B cell (primary cell): Measurements from ENCODE around the gene PFKFB3. TPM values are rescaled to one million over a fixed set of nuclear protein-coding genes. Genes with fewer than 3 reads are reported as not detected.

ENCODE experiments used
- ATAC-seq: fragments of 200-7000 bp; cut with Tn5 transposase; one replicate; pipeline ENCODE4 v1.10.0; 2021; ENCODE audit warnings: low read depth, mild to moderate bottlenecking, moderate number of reproducible peaks, moderate library complexity
- CTCF ChIA-PET: fragments of 350-600 bp; sonication (Branson Sonifier 250); formaldehyde crosslinking; loops from one replicate; lab custom pipeline; 2021; ENCODE audit warnings: antibody characterized with exemption, inconsistent platforms; lab: Charles Lee
- POLR2A ChIA-PET: fragments of 350-600 bp; sonication (Branson Sonifier 250); formaldehyde crosslinking; loops from one replicate; lab custom pipeline; 2021; ENCODE audit warnings: antibody characterized with exemption; lab: Charles Lee
- DNase-seq: peaks from one replicate; pipeline ENCODE4 v3.0.0; 2013
- H2AFZ ChIP-seq: 2 replicates; pipeline ENCODE4 v1.6.1; 2012; ENCODE audit warnings: mild to moderate bottlenecking, low read depth, low read length; ENCODE audit not compliant: insufficient read depth, poor library complexity, severe bottlenecking
- H3K27ac ChIP-seq, 2 donors: 1 replicate in 1 of 2; 2 replicates in 1 of 2; pipeline ENCODE4 v1.5.1; 2012 to 2013; ENCODE audit warnings: low read length in 2 of 2, mild to moderate bottlenecking in 2 of 2, moderate library complexity in 1 of 2
- H3K27me3 ChIP-seq, 4 experiments: fragments of 200-600 bp in 1 of 4; sonication (generic) in 1 of 4; replicated peaks in 1 of 4; 1 replicate in 2 of 4; 2 replicates in 2 of 4; pipeline versions ENCODE4 v1.6.1 to v1.7.0; 2013 to 2016; ENCODE audit warnings: low read length in 3 of 4, mild to moderate bottlenecking in 2 of 4, mixed read lengths in 1 of 4, moderate library complexity in 1 of 4; ENCODE audit not compliant: insufficient read depth in 4 of 4, control insufficient read depth in 3 of 4; ENCODE audit errors: control extremely low read depth in 1 of 4
- H3K36me3 ChIP-seq, 2 experiments: replicated peaks in 1 of 2; 1 replicate in 1 of 2; 2 replicates in 1 of 2; pipeline versions ENCODE4 v1.6.1 to v1.7.1; 2013; ENCODE audit warnings: low read length in 1 of 2; ENCODE audit not compliant: insufficient read depth in 2 of 2, control insufficient read depth in 1 of 2; ENCODE audit errors: control extremely low read depth in 1 of 2, extremely low read depth in 1 of 2
- H3K4me1 ChIP-seq, 2 donors: fragments of 200-600 bp in 1 of 2; sonication (generic) in 1 of 2; 1 replicate in 1 of 2; 2 replicates in 1 of 2; pipeline versions ENCODE4 v1.5.1 to v1.6.1; 2013 to 2017; ENCODE audit warnings: low read length in 2 of 2; ENCODE audit not compliant: control insufficient read depth in 2 of 2, insufficient read depth in 2 of 2
- H3K4me2 ChIP-seq: replicated peaks from 2 replicates; pipeline ENCODE3; 2012; ENCODE audit warnings: mild to moderate bottlenecking, low read depth, low read length; ENCODE audit not compliant: poor library complexity, severe bottlenecking
- H3K4me3 ChIP-seq, 5 experiments: fragments of 200-600 bp in 1 of 5; sonication (generic) in 1 of 5; 1 replicate in 3 of 5; 2 replicates in 2 of 5; pipeline versions ENCODE4 v1.5.1 to v1.7.0; 2011 to 2016; ENCODE audit warnings: low read length in 4 of 5, mild to moderate bottlenecking in 4 of 5, low read depth in 2 of 5, control low read depth in 1 of 5, moderate library complexity in 1 of 5; ENCODE audit not compliant: insufficient read depth in 1 of 5; ENCODE audit errors: control extremely low read depth in 1 of 5, extremely low read depth in 1 of 5
- H3K79me2 ChIP-seq: fragments of 200-600 bp; sonication (generic); one replicate; pipeline ENCODE4 v1.6.0; 2016; ENCODE audit warnings: low read length; ENCODE audit not compliant: control insufficient read depth, insufficient read depth
- H3K9ac ChIP-seq: fragments of 200-600 bp; sonication (generic); 2 replicates; pipeline ENCODE4 v1.6.1; 2017; ENCODE audit warnings: mild to moderate bottlenecking, low read length, moderate library complexity
- H3K9me3 ChIP-seq, 3 donors: one replicate each; pipeline versions ENCODE4 v1.6.1 to v1.7.1; 2013; ENCODE audit warnings: low read length in 2 of 3; ENCODE audit not compliant: control insufficient read depth in 2 of 3, insufficient read depth in 1 of 3; ENCODE audit errors: control extremely low read depth in 1 of 3
- H4K20me1 ChIP-seq: 2 replicates; pipeline ENCODE4 v1.6.0; 2012; ENCODE audit warnings: mild to moderate bottlenecking, low read length; ENCODE audit not compliant: insufficient read depth, control insufficient read depth, poor library complexity, severe bottlenecking
- H3K27ac Mint-ChIP-seq: one replicate; pipeline ENCODE4 v1.8.0; 2021; ENCODE audit warnings: mixed read lengths
- H3K27me3 Mint-ChIP-seq: one replicate; pipeline ENCODE4 v1.8.0; 2021; ENCODE audit warnings: mixed read lengths
- H3K4me1 Mint-ChIP-seq: one replicate; pipeline ENCODE4 v1.8.0; 2021; ENCODE audit warnings: mixed read lengths
- H3K4me3 Mint-ChIP-seq: one replicate; pipeline ENCODE4 v1.8.0; 2021; ENCODE audit warnings: mixed read lengths
- H3K9me3 Mint-ChIP-seq: one replicate; pipeline ENCODE4 v1.8.0; 2022; ENCODE audit warnings: mixed read lengths; ENCODE audit not compliant: insufficient read depth
- CTCF ChIP-seq: fragments of 200-600 bp; IDR thresholded peaks from one replicate; pipeline ENCODE4 v1.8.0; 2022; ENCODE audit warnings: antibody characterized with exemption, mild to moderate bottlenecking
- EZH2 ChIP-seq: IDR thresholded peaks from 2 replicates; pipeline ENCODE4 v1.6.1; 2012; ENCODE audit warnings: borderline replicate concordance, low read depth, mild to moderate bottlenecking, moderate library complexity, low read length; ENCODE audit not compliant: insufficient read depth, poor library complexity, severe bottlenecking
- WGBS: methylation state at CpG from one replicate; pipeline ENCODE4 v1.1.5; 2013; ENCODE audit warnings: missing lambda C conversion rate; ENCODE audit not compliant: insufficient coverage; 5-methylcytosine and 5-hydroxymethylcytosine counted together
- intact Hi-C: fragments of 100-400 bp; cut with micrococcal nuclease; formaldehyde crosslinking; loops from one replicate; pipeline ENCODE4 v1.10.0; 2022
- polyA plus RNA-seq: library from polyadenylated mRNA; depleted of rRNA; stranded (reverse); fragments of >200 nt; gene quantifications from 2 replicates; pipeline ENCODE4 v1.2.3, GENCODE V29; 2012
- total RNA-seq, 2 donors: library from RNA; stranded (reverse); fragments of 120-200 nt in 1 of 2; gene quantifications; 1 replicate in 1 of 2; 2 replicates in 1 of 2; pipeline versions ENCODE4 v1.2.3 to v1.2.4, GENCODE V29; 2013 to 2022

Gene PFKFB3
- total and polyA plus RNA-seq, 2 donors (not counting 1 experiment from before 2014, with no cell fraction given) = 13.2 to 239 TPM

GRCh38 chr10:6299234-6299633, 96.5 kb downstream of the PFKFB3 start:
- no peak for TF ChIP-seq CTCF
- no peak for TF ChIP-seq EZH2
- no peak overlapping the region for H3K9ac ChIP-seq
- H4K20me1 ChIP-seq = no peaks in the 10 kb centered on the region
- Mint-ChIP-seq H3K9me3 (no peaks in the 10 kb centered on the region), H3K27me3 (no peaks in the 10 kb centered on the region), H3K27ac (peak overlapping the region; percentile 50), H3K4me3 (peak overlapping the region; percentile 8), H3K4me1 (peaks cover 70% of the 10 kb centered on the region)
- intact Hi-C loops = no loop called here
- CTCF ChIA-PET = interaction anchor here (0.6 to 3.5 kb wide), 5 partner anchors 48 to 217 kb away, joined by 3 to 36 read pairs (median 18); partner anchors contain the start of gene PFKFB3
- no peak overlapping the region for H2AFZ ChIP-seq
- H3K27me3 ChIP-seq = no peaks in the 10 kb centered on the region
- ATAC-seq = no peak
- no peaks in the 10 kb centered on the region for H3K9me3 ChIP-seq
- no peaks in the 10 kb centered on the region for H3K36me3 ChIP-seq
- H3K4me1 ChIP-seq = peaks cover 38 to 64% of the 10 kb centered on the region in 2 donors
- 92% methylated on average over 11 of the region's 11 CpGs for WGBS
- H3K79me2 ChIP-seq = no peaks in the 10 kb centered on the region
- H3K4me3 ChIP-seq = no peak overlapping the region
- no peak overlapping the region for H3K27ac ChIP-seq
- H3K4me2 ChIP-seq = no peak overlapping the region
- DNase-seq = no peak
- POLR2A ChIA-PET = interaction anchor here (0.7 to 1.7 kb wide), 4 partner anchors 32 to 139 kb away, joined by 3 to 15 read pairs (median 9); no protein-coding TSS in a partner anchor

GRCh38 chr10:6299743-6300105, 97.0 kb downstream of the PFKFB3 start:
- 60% methylated on average over 1 of the region's 2 CpGs for WGBS
- peak; percentile 1 for ATAC-seq
- POLR2A ChIA-PET = interaction anchor here (0.6 to 1.7 kb wide), 9 partner anchors 21 to 140 kb away, joined by 3 to 15 read pairs (median 6); no protein-coding TSS in a partner anchor
- Mint-ChIP-seq H3K4me1 (peaks cover 69% of the 10 kb centered on the region), H3K4me3 (peak overlapping the region; percentile 75), H3K27ac (peak overlapping the region; percentile 87), H3K9me3 (no peaks in the 10 kb centered on the region), H3K27me3 (no peaks in the 10 kb centered on the region)
- CTCF ChIA-PET = interaction anchor here (0.6 to 3.5 kb wide), 9 partner anchors 20 to 218 kb away, joined by 3 to 36 read pairs (median 8); partner anchors contain the start of gene PFKFB3
- H3K9ac ChIP-seq = peak overlapping the region; percentile 36
- H3K4me1 ChIP-seq = peaks cover 38 to 69% of the 10 kb centered on the region in 2 donors
- intact Hi-C loops = loop anchor here (1.0 kb wide), 6 partner anchors 21 to 102 kb away; no protein-coding TSS in a partner anchor
- H3K27ac ChIP-seq = peak overlapping the region; percentile 70 to 75
- no peaks in the 10 kb centered on the region for H3K79me2 ChIP-seq
- H3K36me3 ChIP-seq = no peaks in the 10 kb centered on the region
- no peaks in the 10 kb centered on the region for H3K27me3 ChIP-seq
- TF ChIP-seq CTCF (no peak), EZH2 (no peak)
- no peak overlapping the region for H2AFZ ChIP-seq
- H3K9me3 ChIP-seq = no peaks in the 10 kb centered on the region
- no peaks in the 10 kb centered on the region for H4K20me1 ChIP-seq
- peak overlapping the region; percentile 78 for H3K4me2 ChIP-seq
- peak overlapping the region in 1 of 5 experiments; percentile 49 for H3K4me3 ChIP-seq
- no peak for DNase-seq
